Endothelial cell of umbilical vein (primary cell): ENCODE data around the gene CAMTA1.

Experiments used
- CTCF ChIP-seq, 2 donors: IDR thresholded peaks; 1 replicate in 1 of 2; 2 replicates in 1 of 2; pipeline ENCODE4 v1.5.1; 2011; ENCODE audit warnings: low read length in 2 of 2, mild to moderate bottlenecking in 2 of 2, moderate library complexity in 2 of 2, control low read depth in 1 of 2, inconsistent platforms in 1 of 2, low read depth in 1 of 2; ENCODE audit not compliant: insufficient read depth in 1 of 2; ENCODE audit errors: extremely low read depth in 1 of 2
- POLR2A ChIP-seq: IDR thresholded peaks from 2 replicates; pipeline ENCODE4 v1.6.1; 2012; ENCODE audit warnings: low read depth, mild to moderate bottlenecking, control low read depth, low read length
- POLR2AphosphoS5 ChIP-seq: IDR thresholded peaks from 2 replicates; pipeline ENCODE4 v1.6.1; 2012; ENCODE audit warnings: low read depth, mild to moderate bottlenecking, control low read depth, low read length, moderate library complexity; ENCODE audit not compliant: insufficient read depth

GRCh38 chr1:6947952-6948351 lies 162.7 kb downstream of the CAMTA1 start:
- TF ChIP-seq CTCF (IDR thresholded peaks at IDR 0.05; ENCODE audit: extremely low read depth in 1 of 2, insufficient read depth in 1 of 2, low read depth in 1 of 2, low read length in 2 of 2) (no peak), POLR2A (no peak), POLR2AphosphoS5 (no peak)
